Epithelial cell of proximal tubule (primary cell): ENCODE results near the gene CDC42EP1. TPM values are rescaled to one million over a fixed set of nuclear protein-coding genes. Genes with fewer than 3 reads are reported as not detected.
A peak's percentile ranks its signal among the peaks of the same experiment; 100 is the strongest.

Experiments used
- DNase-seq: peaks from one replicate; pipeline ENCODE4 v3.0.0-alpha.2; 2011; ENCODE audit warnings: low read depth
- H3K4me3 ChIP-seq: 2 replicates; pipeline ENCODE4 v1.5.1; 2011; ENCODE audit warnings: low read depth, mild to moderate bottlenecking, low read length
- CTCF ChIP-seq: conservative IDR thresholded peaks from 2 replicates; pipeline ENCODE4 v1.5.1; 2012; ENCODE audit warnings: low read depth, mild to moderate bottlenecking, low read length
- total RNA-seq: library from RNA; depleted of rRNA; stranded (reverse); fragments of >200 nt; gene quantifications from 2 replicates; pipeline ENCODE4 v1.2.3, GENCODE V29; 2015

Gene CDC42EP1
- total RNA-seq, 1 donor from 2014 or later = 102 TPM

GRCh38 chr22:37518509-37519267 lies 41.6 kb upstream of the CDC42EP1 start:
- no peak for TF ChIP-seq CTCF
- no peak for DNase-seq
- peak overlapping the region; percentile 87 for H3K4me3 ChIP-seq

- DNase-seq = no peak
- H3K4me3 ChIP-seq = peak within 1 kb of the TSS; percentile 87
- TF ChIP-seq CTCF = no peak
Measured at GRCh38 chr22:37519268-37520195, 40.7 kb upstream of the CDC42EP1 start, which contains the start of gene CARD10. CARD10 (minus strand) TSS chr22:37519415; CDS start chr22:37519200, 215 bp downstream.

DNA sequence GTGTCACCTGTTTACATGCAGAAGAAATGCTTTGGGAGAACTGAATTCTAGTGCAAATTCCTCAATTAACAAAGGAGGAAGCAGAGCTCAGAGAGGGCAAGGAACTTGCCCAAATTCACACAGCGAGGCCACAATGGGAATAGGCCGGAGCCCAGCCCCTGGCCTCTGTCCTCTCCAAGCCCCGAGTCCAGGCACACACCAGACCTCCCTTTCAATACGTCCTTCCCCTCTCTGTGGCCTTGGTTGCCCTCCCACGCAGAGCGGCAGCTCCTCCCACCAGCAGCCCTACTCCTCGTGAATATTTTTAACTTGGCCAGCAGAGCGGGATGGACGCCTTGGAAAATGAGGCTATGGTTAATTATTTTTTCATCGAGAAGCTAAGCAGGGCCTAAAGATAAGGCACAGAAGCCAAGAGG lies 39.5 kb upstream of the CDC42EP1 start:
- no peak for DNase-seq
- no peak for TF ChIP-seq CTCF
- no peak overlapping the region for H3K4me3 ChIP-seq

GRCh38 chr22:37521236-37521739 lies 39.0 kb upstream of the CDC42EP1 start:
- TF ChIP-seq CTCF = no peak
- DNase-seq = no peak

GRCh38 chr22:37522482-37522881 lies 37.8 kb upstream of the CDC42EP1 start:
- TF ChIP-seq CTCF = no peak
- H3K4me3 ChIP-seq = no peak overlapping the region
- DNase-seq = no peak

More at GRCh38 chr22:37521236-37521739, 39.0 kb upstream of the CDC42EP1 start:
- no peak overlapping the region for H3K4me3 ChIP-seq

DNA sequence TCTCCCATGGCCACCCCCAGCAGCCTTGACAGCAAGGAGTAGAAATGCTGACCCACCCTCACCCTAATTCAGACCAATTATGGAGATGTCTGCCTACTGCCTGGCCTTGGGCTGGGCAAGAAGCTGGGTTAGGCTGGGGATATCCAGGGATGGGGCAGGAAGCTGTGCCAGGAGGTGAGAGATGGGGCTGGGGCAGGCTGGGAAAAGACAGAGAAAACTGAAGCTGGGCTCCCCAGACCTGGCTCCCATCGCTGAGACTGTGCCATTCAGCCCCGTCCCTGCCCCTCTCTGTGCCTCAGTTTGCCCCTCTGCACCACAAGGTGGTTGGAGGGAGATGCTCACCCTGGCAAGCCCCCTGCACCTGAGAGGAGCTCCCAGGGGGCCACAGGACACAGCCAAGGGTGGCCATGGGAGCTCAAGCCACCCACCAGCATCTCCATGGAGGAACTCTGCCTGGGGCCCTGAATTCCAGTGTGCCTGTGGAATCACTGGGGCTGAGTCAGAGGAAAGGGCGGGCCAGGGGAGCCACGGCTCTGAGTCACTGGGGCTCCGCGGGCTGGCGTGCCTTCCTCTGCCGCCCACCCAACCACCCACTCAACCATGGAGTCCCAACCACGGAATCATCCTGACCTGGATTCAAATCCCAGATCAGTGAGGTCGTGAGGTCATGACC lies 35.1 kb upstream of the CDC42EP1 start:
- no peak for TF ChIP-seq CTCF
- DNase-seq = no peak
- H3K4me3 ChIP-seq = no peak overlapping the region
